ENCODE data around the gene CDKAL1. TPM values are rescaled to one million over a fixed set of nuclear protein-coding genes. Genes with fewer than 3 reads are reported as not detected.

The CDKAL1 gene
- total and polyA plus RNA-seq, 2 donors (not counting 3 experiments of a cell fraction or from before 2014, with no cell fraction given) = 6.1 to 20.5 TPM

DNA sequence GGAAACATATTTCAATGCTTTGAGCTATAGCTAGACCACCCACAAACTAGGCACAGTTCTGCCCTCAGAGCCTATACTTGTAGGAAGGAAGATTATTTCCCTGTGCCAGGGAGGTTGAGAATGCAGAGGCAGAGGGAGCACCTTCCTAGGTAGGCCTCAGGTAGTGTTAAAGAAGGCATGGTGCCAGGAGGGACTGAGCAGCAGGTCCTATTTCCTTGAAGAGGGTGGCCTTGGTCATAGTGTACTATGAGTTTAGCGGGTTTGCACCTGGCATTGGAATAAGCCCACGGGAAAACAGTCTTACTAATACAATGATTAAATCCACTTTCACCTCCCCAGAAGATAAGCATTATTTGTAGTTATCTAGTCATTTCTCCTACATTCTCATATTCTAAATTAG lies 375.4 kb downstream of the CDKAL1 start:
- Histone ChIP-seq H3K4me2 (ENCODE audit: insufficient read depth, low read length) (no peak overlapping the region), H3K9ac (replicated peaks; ENCODE audit: extremely low read depth, insufficient read depth, low read length) (no peak overlapping the region), H3K9me3 (replicated peaks; ENCODE audit: control insufficient read depth, insufficient read depth, low read length) (no peaks in the 10 kb centered on the region), H3K9me1 (replicated peaks; ENCODE audit: control insufficient read depth, extremely low read depth, insufficient read depth, low read length) (no peaks in the 10 kb centered on the region), H3K4me3 (replicated peaks in 1 of 3; ENCODE audit: insufficient read depth in 1 of 3, low read depth in 1 of 3, low read length in 3 of 3) (no peak overlapping the region), H4K20me1 (replicated peaks; ENCODE audit: control insufficient read depth, extremely low read depth, insufficient read depth, low read length) (no peaks in the 10 kb centered on the region), H3K4me1 (ENCODE audit: control insufficient read depth, extremely low read depth, insufficient read depth, low read length) (peaks cover 8% of the 10 kb centered on the region), H3K79me2 (ENCODE audit: control insufficient read depth, insufficient read depth, low read length) (no peaks in the 10 kb centered on the region), H3K27me3 (ENCODE audit: control insufficient read depth in 2 of 2, insufficient read depth in 2 of 2, low read length in 2 of 2) (no peaks in the 10 kb centered on the region), H2AFZ (ENCODE audit: low read depth, low read length) (no peak overlapping the region), H3K36me3 (ENCODE audit: control insufficient read depth in 2 of 2, extremely low read depth in 1 of 2, insufficient read depth in 2 of 2, low read length in 2 of 2) (no peaks in the 10 kb centered on the region), H3K27ac (ENCODE audit: insufficient read depth, low read depth, low read length) (no peak overlapping the region)
- FAIRE-seq (no peak), DNase-seq (ENCODE audit: low read depth, low spot score) (no peak)
- CTCF ChIA-PET = no interaction called here
- intact Hi-C loops (cut with micrococcal nuclease) = no loop called here
- BruUV-seq (replicated peaks) = no TSS peak
- POLR2A ChIA-PET = no interaction called here
- dilution Hi-C loops (cut with MboI; ENCODE audit: extremely low pct_ligation_motif_present, low sequenced_read_pairs) = no loop called here
- TF ChIP-seq EZH2 (IDR thresholded peaks at IDR 0.05; ENCODE audit: borderline replicate concordance, low read depth, low read length, severe bottlenecking) = no peak
- no peak for TF ChIP-seq POLR2AphosphoS5 (IDR thresholded peaks at IDR 0.05; ENCODE audit: insufficient read depth, low read depth, low read length)
- TF ChIP-seq POLR2A (IDR thresholded peaks at IDR 0.05; ENCODE audit: low read depth, low read length) = no peak
- no peak for TF ChIP-seq MYC (IDR thresholded peaks at IDR 0.05; ENCODE audit: low read depth, low read length)
- TF ChIP-seq, protein P1, sequence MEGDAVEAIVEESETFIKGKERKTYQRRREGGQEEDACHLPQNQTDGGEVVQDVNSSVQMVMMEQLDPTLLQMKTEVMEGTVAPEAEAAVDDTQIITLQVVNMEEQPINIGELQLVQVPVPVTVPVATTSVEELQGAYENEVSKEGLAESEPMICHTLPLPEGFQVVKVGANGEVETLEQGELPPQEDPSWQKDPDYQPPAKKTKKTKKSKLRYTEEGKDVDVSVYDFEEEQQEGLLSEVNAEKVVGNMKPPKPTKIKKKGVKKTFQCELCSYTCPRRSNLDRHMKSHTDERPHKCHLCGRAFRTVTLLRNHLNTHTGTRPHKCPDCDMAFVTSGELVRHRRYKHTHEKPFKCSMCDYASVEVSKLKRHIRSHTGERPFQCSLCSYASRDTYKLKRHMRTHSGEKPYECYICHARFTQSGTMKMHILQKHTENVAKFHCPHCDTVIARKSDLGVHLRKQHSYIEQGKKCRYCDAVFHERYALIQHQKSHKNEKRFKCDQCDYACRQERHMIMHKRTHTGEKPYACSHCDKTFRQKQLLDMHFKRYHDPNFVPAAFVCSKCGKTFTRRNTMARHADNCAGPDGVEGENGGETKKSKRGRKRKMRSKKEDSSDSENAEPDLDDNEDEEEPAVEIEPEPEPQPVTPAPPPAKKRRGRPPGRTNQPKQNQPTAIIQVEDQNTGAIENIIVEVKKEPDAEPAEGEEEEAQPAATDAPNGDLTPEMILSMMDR (IDR thresholded peaks at IDR 0.05; ENCODE audit: extremely low read depth in 1 of 2, insufficient read depth in 1 of 2, low read depth in 1 of 2, low read length in 2 of 2) = no peak

DNA sequence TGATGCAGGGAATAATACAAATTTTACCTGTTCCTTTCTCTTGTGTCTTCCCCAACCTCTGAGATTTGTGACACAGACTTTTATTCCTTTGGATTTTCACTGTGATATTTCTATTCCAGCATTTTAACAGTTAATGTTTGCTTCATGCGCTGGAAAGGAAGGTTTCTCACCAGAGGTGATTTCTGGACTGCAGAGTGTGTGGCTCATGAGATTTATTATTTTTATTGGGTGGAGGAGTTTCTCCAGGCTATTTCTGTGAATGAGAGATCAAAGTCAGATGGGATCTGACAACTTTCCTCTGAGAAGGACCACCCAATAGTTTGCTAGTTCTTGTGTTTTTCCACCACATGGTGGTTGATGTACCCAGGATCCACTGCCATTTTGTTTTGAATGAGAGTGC lies 377.5 kb downstream of the CDKAL1 start:
- Histone ChIP-seq H2AFZ (ENCODE audit: low read depth, low read length) (no peak overlapping the region), H4K20me1 (replicated peaks; ENCODE audit: control insufficient read depth, extremely low read depth, insufficient read depth, low read length) (no peaks in the 10 kb centered on the region), H3K4me3 (replicated peaks in 1 of 3; ENCODE audit: insufficient read depth in 1 of 3, low read depth in 1 of 3, low read length in 3 of 3) (no peak overlapping the region), H3K27me3 (ENCODE audit: control insufficient read depth in 2 of 2, insufficient read depth in 2 of 2, low read length in 2 of 2) (no peaks in the 10 kb centered on the region), H3K36me3 (ENCODE audit: control insufficient read depth in 2 of 2, extremely low read depth in 1 of 2, insufficient read depth in 2 of 2, low read length in 2 of 2) (no peaks in the 10 kb centered on the region), H3K9ac (replicated peaks; ENCODE audit: extremely low read depth, insufficient read depth, low read length) (no peak overlapping the region), H3K4me2 (ENCODE audit: insufficient read depth, low read length) (no peak overlapping the region), H3K27ac (ENCODE audit: insufficient read depth, low read depth, low read length) (no peak overlapping the region), H3K4me1 (ENCODE audit: control insufficient read depth, extremely low read depth, insufficient read depth, low read length) (peaks cover 3% of the 10 kb centered on the region), H3K9me1 (replicated peaks; ENCODE audit: control insufficient read depth, extremely low read depth, insufficient read depth, low read length) (no peaks in the 10 kb centered on the region), H3K79me2 (ENCODE audit: control insufficient read depth, insufficient read depth, low read length) (no peaks in the 10 kb centered on the region), H3K9me3 (replicated peaks; ENCODE audit: control insufficient read depth, insufficient read depth, low read length) (no peaks in the 10 kb centered on the region)
- BruUV-seq (replicated peaks) = no TSS peak
- dilution Hi-C loops (cut with MboI; ENCODE audit: extremely low pct_ligation_motif_present, low sequenced_read_pairs) = no loop called here
- CTCF ChIA-PET = no interaction called here
- TF ChIP-seq POLR2A (IDR thresholded peaks at IDR 0.05; ENCODE audit: low read depth, low read length) (no peak), MYC (IDR thresholded peaks at IDR 0.05; ENCODE audit: low read depth, low read length) (no peak), EZH2 (IDR thresholded peaks at IDR 0.05; ENCODE audit: borderline replicate concordance, low read depth, low read length, severe bottlenecking) (no peak), FOS (IDR thresholded peaks at IDR 0.05; ENCODE audit: borderline replicate concordance, insufficient read depth, low read length) (no peak), GATA2 (IDR thresholded peaks at IDR 0.05; ENCODE audit: insufficient read depth, insufficient read length, low read depth, low read length) (no peak), JUN (IDR thresholded peaks at IDR 0.05; ENCODE audit: borderline replicate concordance, insufficient read depth, insufficient read length, low read depth) (no peak), MAX (IDR thresholded peaks at IDR 0.05; ENCODE audit: insufficient read depth, insufficient read length) (no peak), POLR2AphosphoS5 (IDR thresholded peaks at IDR 0.05; ENCODE audit: insufficient read depth, low read depth, low read length) (no peak)
- TF ChIP-seq, protein P1 (IDR thresholded peaks at IDR 0.05; ENCODE audit: extremely low read depth in 1 of 2, insufficient read depth in 1 of 2, low read depth in 1 of 2, low read length in 2 of 2) = no peak
- FAIRE-seq (no peak), DNase-seq (ENCODE audit: low read depth, low spot score) (no peak)
- POLR2A ChIA-PET = interaction anchor here (0.5 kb wide), 1 partner anchor 420 kb away, joined by 5 read pairs; no protein-coding TSS in a partner anchor
- intact Hi-C loops (cut with micrococcal nuclease) = no loop called here
